CD4-positive, alpha-beta T cell treated with Interleukin-15 for 1 hour (primary cell): ENCODE measurements around the gene IKBKE.
"Not testable (repeated sequence)": the region's sequence is repeated elsewhere in the genome, so short reads cannot be mapped to it uniquely, and the experiment has no call there.

Experiments used
- DNase-seq: peaks from one replicate; pipeline ENCODE4 v3.0.0-alpha.2; 2020

IKBKE gene

DNA sequence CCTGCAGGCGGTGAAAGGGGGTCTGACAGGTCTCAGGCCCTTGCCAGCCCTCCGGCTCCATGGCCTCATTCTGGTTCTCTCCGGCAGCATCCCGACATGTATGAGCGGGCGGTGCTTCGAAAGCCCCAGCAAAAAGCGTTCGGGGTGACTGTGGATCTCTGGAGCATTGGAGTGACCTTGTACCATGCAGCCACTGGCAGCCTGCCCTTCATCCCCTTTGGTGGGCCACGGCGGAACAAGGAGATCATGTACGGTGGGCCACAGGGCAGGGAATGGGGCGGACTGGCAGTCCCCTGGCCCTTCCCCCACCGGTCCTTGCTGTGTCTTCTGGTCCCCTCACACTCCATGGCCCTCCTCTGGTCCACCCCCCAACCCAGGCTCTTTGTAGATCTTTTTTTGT lies 6.3 kb downstream of the IKBKE start:
- no peak for DNase-seq

GRCh38 chr1:206477110-206477509 lies 6.8 kb downstream of the IKBKE start:
- DNase-seq = no peak

- DNase-seq = no peak
These were observed 7.5 kb downstream of the IKBKE start for GRCh38 chr1:206477581-206478380.

- no peak for DNase-seq
These were observed 8.5 kb downstream of the IKBKE start for GRCh38 chr1:206478746-206479145.

DNA sequence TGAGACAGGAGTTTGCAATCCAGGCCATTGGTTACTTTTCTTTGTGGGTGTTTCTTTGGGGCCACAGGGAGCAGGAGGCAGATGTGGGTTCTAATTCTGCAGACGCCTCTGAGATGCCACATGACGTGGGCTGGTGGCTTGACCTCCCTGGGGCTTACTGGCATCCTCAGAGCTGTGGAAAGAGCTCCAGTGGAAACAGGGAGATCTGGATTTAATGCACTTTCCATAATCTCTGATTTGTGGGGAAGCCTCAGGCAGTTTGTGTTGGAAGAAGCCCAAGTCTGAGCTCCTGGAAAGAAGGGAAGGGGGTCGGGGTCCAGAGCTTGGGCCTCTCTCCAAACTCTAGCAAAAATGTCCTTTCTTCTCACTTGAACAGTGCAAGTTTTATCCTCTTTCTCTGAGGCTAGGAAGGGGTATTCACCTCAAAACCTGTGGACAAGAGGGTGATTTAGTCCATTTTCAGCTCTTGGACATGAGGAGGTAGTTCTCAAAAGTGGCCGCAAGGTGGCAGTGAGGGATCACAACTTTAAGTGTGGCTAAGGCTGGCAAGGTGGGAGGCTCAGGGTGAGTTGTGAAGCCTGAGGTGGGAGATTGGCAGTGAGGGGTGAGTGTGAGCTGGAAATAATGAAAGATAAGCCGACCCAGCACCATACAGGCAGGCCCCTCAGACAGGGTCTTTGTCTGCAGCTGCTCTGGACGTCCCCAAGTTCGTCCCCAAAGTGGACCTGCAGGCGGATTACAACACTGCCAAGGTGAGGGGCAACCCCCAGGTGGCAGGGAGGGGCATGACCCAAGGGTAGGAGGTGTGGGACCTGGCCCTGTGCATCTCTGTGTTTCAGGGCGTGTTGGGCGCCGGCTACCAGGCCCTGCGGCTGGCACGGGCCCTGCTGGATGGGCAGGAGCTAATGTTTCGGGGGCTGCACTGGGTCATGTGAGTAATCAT lies 9.2 kb downstream of the IKBKE start:
- DNase-seq = peak; percentile 54

DNA sequence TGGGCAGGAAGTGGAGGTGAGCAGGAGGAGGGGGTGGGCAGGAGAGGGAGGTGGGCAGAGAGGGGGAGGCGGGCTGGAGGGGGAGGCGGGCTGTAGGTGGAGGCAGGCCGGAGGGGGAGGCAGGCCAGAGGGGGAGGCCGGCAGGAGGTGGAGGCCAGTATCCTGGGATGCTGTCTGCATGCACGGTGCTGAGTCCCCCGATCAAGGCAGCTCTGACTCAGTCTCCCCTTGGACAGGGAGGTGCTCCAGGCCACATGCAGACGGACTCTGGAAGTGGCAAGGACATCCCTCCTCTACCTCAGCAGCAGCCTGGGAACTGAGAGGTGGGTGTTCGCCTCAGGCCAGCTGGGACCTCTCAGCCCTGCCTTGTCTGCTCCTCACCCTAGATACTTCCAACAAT lies 9.9 kb downstream of the IKBKE start:
- DNase-seq = no peak

DNA sequence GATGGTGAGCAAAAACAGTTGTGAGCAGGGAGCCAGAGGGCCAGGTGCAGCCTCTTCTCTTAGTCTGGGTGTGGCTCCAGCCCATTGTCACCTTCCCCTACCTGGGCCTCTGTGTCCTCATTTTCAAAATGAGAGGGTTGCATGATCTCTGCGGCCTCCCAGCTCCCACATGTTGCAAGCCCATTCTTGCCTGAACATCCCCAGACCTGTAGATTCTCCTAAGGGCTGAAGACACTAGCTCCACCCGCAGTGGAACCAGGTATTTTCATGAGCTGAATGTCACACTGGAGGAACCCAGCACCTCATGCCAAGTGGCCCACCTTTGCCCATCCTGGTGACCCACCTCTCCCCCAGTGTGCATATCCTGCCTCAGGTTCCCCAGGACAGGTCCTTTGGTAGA lies 12.3 kb downstream of the IKBKE start:
- no peak for DNase-seq

GRCh38 chr1:206483864-206484263 lies 13.6 kb downstream of the IKBKE start:
- DNase-seq = not testable (repeated sequence)

DNA sequence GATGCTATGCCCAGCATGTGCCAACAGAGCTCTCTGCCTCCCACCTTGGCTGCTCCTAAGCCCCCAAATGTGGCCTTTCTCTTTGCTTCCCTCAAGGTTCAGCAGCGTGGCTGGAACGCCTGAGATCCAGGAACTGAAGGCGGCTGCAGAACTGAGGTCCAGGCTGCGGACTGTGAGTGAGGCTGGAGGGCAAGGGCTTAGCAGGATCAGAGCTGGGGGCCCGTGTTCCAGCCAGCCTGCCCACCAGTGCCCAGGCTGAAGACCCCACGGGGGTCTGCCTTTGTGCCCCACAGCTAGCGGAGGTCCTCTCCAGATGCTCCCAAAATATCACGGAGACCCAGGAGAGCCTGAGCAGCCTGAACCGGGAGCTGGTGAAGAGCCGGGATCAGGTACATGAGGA lies 14.6 kb downstream of the IKBKE start:
- no peak for DNase-seq

GRCh38 chr1:206486995-206487788 lies 16.9 kb downstream of the IKBKE start:
- no peak for DNase-seq

GRCh38 chr1:206487970-206488369 lies 17.7 kb downstream of the IKBKE start:
- DNase-seq = no peak

DNA sequence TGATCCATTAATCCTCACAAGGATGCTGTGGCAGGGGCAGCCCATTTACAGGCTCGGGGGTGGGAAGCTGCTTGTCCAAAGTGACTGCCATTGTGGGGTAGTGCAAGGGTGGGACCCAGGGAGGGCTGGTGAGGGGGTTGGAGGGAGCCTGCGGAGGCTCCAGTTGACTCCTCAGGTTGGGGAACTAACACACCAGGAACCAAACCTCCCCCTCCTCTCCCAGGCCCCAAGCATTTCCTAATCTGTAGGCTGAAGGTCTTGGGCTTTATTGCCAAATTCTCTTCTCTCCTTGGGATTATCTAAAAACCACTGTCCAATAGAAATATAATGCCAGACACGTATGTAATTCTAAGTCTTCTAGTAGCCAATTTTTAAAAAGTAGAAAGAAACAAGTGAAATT lies 18.2 kb downstream of the IKBKE start:
- no peak for DNase-seq

DNA sequence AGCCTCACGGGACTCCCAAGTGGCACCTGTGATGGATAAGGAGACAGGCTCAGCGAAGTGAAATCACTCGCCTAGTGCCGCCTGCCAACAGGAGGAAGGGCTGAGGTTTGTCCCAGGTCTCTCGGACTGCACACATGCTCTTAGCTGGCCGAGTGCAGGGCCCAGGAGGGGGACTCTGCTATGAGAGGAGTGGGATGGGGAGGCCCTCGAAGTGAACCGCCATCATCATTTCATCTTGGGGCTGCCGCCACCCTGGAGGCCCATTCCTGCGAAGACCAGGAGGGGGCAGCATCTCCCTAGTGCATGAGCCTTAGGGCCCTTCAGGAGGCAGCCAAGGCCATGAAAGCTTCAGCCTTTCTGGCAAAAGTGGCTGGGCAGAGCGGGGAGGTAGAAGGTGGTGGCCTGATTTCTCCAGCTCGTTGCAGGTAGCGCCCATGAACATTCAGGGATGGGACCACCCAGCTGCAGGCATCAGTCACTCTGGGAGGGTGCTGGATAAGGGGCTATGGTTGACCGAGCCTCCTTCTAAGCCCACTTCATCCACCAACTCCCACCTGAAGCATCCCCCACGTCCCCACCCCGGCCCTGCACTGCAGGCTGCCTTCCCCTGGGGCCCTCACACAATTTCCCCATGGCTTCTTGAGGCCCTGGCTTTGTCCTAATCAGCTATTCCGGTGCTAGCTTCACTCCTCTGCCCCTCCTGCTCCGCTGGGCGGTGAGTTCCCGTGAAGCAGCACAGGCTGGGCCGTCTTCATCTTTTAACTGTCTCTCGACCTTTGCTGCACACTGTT lies 19.9 kb downstream of the IKBKE start:
- DNase-seq = peak; percentile 57

DNA sequence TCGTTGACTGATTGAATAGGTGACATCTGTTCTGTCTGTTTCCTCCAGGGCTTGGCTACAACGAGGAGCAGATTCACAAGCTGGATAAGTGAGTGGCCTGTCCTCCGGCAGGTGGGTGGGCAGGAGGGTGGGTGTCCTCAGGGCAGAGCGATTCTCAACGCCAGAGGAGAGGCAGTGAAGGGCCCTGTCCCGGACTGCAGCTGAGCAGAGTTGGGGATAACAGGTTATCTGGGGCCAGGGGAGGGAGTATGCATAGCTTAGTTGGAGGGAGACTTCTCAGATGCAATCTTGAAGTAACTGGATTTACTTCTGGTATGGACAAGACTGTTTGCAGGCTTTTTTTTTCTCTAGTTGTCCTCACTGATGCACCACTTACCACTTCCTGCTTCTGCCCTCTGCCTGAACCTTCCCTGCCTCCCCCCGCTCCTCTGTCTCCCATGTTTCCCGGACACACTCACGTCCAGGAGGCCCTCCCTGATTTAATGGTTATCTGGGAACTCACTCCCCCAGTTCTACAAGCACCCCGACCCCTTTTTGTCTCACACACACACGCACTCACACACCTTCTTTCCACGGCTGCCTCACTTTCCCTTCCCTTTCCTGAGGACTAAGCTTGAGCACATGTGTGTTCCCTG lies 20.6 kb downstream of the IKBKE start:
- no peak for DNase-seq

DNA sequence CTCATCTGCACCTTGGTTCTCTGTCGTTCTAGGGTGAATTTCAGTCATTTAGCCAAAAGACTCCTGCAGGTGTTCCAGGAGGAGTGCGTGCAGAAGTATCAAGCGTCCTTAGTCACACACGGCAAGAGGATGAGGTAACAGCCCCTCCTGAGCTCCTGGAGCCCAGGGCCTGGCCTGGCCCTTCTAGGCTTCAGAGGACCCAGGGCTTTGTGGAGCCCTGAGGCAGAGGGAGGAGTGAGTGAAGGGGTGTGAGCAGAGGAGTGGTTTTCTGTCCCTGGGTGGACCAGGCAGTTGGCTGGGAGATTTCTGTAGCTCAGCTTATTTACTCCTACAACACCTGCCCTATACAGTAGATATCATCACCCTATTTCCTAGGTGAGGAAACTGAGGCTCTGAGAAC lies 21.3 kb downstream of the IKBKE start:
- DNase-seq = no peak

DNA sequence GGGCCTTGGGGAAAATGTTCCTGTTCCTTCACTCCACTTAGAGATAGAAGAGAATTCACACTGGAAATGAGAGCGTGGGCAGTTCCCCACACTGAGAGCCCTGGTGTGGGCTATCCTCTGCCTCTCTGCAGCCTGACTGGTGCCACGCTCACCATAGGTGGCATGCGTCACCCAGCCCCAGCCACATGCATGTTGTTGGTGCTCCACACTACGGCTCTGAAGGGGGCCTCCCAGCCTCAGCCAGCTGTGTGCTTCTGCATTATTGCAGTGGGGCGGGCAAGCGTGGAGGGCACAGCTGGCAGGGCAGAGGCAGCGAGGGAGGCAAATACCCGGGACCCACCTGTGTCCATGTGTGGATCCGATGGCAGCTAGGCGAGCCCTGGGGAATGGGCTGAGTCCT lies 22.3 kb downstream of the IKBKE start:
- DNase-seq = no peak

GRCh38 chr1:206493279-206493678 lies 23.0 kb downstream of the IKBKE start:
- DNase-seq = no peak

DNA sequence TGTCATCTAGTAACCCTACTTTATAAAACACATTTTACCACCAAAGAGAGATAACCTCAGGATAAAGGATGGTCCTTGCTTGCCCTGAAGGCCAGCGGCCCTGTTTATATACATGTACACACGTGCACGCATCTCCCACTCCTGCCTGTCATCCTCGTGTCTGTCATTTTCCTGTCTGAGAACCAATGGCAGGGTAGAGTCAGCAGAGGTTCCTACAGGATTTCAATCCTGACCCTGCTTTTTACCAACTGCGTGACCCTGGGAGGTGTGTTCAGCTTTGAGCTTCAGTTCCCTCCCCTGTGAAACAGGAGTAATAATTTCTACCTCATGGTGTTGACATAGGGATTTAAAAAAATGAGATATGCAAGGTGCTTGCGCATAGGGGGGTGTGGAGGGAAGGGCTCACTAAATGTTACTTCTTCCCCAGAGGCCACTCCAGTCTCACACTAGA lies 24.8 kb downstream of the IKBKE start:
- no peak for DNase-seq

- no peak for DNase-seq
These were observed 25.3 kb downstream of the IKBKE start for GRCh38 chr1:206495493-206496046.

- no peak for DNase-seq
These were observed 26.0 kb downstream of the IKBKE start for GRCh38 chr1:206496131-206496793.

- no peak for DNase-seq
These were observed 27.1 kb downstream of the IKBKE start for GRCh38 chr1:206497363-206497762.
